GM19438 (cell line): ENCODE results near the gene KRT72.

Experiments
- ATAC-seq: cut with Tn5 transposase; IDR thresholded peaks from one replicate; pipeline ENCODE4 v1.9.1; 2021; ENCODE audit warnings: low read depth; ENCODE audit not compliant: unreplicated experiment

The KRT72 gene

DNA sequence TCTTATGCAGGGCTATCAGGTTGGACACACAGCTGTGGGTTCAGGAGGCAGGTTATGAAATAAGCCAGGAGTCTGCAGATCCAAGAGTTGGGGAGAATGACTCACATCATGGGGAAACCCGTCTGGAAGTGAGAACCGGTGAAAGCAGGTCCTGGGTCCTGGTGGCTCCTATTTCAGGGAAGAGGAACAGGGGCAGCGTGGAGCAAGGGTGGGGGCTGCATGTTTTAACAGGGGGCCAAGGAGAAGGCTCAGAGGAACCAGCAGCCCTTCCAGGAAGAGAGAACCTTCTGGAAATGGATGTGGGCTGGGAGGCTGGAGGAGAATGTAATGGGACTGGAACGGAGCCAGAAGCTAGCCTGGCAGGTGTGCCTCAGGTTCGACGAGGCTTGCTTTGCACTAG is 19.8 kb downstream of the KRT72 start:
- no peak for ATAC-seq

GRCh38 chr12:52581066-52581465 is 20.2 kb downstream of the KRT72 start:
- ATAC-seq, result no peak

GRCh38 chr12:52580496-52580895 is 20.8 kb downstream of the KRT72 start:
- no peak for ATAC-seq

DNA sequence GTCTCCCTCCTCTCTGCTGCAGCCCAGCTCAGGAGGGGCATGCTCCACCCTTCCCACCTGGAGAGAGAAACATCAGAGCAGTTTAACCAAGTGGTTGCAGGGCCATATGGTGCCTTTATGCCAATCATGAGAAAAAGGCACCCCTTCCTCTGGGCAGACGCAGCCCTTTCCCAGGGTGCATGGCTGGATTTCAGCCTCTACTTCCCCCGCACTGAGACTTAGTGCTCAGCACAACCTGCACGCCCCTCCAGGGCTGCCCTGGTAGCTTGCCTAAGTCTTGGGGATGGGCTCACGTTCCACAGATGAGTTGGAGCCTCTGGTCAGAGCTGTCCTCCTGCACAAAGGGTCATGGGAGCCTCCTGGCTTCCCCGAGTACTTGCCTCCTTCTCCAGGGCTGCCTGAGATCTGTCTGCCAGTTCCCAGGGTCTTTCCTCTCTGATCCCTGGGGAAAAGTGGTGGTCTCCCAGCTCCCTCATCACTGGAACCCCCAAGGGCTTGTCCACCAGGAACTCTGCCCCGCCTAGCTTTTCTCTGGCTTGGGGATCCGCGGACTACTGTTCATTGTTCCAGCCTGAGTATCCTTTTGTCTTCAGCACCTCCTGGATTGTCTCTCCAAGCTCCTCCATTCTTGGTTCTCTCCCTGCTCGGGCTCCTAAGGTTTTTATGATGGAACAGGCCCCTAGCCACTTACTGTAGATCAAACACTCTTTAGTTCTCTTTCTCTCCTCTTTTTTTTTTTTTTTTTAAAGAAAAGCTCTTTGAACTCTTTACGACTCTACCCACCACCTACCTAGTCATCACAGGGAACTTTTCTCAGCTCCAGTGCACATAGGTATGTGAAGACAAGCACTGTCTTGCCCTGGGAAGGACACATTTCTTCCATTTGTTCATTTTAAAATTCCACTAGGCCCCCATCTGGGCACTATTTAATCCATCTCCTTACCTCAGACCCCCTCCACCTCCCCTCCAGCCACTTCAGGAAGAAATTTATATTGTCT is 21.5 kb downstream of the KRT72 start:
- ATAC-seq, result no peak

DNA sequence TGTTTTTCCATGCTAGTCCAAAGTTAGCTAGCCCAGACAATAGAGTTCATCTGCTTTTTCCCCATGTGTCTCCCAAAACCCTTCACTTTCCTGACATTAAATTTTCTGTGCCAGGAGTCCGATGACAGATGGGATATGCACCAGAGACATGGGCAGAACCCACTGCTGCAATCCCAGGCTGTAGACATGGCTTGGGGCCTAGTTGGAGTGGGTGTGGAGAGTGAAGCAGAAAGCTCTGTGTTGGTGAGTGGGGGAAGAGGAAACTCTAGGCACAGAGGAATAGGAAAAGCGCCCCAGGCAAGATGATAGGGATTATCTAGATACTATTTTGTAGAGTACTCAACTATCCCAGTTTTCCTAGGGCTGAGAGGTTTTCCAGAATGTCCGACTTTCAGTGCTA is 22.8 kb downstream of the KRT72 start:
- ATAC-seq, result no peak

DNA sequence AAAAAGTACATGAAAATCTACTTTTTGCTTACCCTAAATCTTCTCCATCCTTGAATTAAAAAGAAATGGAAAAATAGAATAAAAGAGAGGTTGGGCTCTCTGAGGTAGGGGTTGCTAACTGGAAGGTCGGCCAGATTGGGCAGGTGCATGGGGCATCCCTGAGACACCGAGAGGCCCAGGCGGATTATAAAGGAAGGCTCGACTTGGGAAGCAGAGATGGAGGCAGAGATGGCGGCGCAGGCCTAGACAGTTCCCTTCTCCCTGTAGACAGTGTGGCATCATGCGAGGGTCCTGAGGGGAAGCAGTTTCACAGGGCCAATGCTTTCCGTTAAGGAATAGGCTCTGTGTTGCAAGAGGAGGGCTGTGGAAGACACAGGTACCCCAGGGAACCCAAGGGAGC is 23.9 kb downstream of the KRT72 start:
- ATAC-seq, result no peak

DNA sequence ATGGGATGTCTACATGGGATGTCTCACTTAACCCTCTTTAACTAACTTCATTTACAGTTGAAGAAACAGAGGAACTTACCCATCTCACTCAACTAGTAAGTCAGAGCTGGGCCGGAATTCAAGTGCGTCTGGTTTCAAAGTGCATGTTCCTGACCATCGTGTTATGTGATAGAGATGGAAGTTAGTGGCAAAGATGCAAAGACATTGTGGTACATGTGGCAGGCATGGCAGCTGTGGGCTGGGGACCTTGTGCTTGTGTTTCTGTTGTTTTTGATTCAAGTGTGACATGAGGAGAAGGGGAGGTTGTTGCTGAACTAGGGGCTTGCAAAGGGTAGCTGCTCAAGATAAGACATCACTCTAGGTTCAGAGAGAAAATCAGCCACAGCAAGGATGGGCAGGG is 25.3 kb downstream of the KRT72 start:
- ATAC-seq, result no peak

GRCh38 chr12:52575256-52575655 is 26.0 kb downstream of the KRT72 start:
- ATAC-seq, result no peak

DNA sequence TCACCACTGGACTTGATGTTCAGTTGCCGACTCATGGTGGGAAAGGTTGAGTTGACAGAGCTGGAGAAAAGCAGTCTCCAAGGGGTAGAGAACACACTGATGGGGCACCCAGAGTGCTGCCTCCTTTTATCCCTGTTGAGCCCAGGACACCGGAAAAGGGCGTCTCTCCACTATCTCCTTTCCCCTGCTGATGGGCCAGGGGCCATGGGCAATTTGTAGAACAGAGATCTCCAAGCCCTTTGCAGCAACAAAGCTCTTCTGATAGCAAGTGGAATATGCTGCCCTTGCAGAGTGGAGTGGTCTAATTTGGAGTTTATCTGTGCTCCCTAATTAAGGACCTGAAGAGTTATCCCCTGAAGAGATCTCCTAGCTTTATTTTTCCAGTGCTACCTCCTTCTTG is 27.5 kb downstream of the KRT72 start, which contains the start of gene KRT74:
KRT74 (minus strand) TSS at position 101 of the 400 bp plus-strand sequence; CDS start at position 35, 66 bp downstream.
- no peak for ATAC-seq

GRCh38 chr12:52573306-52573705 is 28.0 kb downstream of the KRT72 start:
- ATAC-seq, result no peak

DNA sequence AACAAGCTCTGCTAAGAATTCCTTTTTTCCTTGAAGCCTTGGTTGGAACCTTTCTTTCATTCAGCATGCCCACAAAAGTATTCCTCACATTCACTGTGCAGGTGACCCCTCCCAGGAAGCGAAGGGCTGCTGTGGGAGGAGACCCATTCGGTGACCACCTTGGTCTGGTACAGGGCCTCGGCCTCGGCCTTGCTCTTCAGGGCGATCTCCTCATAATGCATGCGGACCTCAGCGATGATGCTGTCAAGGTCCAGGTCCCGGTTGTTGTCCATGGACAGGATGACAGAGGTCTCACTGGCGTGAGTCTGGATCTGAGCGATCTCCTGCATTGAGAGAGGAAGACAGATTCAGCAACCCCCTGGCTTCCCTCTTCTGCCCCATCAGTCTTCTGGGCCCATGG is 30.8 kb downstream of the KRT72 start:
- ATAC-seq, result no peak

DNA sequence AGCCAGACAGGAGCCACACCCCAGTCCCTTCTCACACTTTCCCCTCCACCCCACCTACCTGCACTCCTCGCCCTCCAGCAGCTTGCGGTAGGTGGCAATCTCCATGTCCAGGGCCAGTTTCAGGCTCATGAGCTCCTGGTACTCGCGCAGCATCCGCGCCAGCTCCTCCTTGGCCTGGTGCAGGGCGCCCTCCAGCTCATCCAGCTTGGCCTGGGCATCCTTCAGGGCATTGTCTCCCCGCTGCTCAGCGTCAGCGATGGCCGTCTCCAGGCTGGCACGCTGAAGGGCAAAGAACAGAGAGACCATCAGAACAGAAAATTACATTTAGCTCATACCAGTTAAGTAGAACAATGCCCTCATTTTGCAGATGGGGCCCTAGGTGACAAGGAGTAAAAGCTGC is 33.2 kb downstream of the KRT72 start:
- no peak for ATAC-seq

DNA sequence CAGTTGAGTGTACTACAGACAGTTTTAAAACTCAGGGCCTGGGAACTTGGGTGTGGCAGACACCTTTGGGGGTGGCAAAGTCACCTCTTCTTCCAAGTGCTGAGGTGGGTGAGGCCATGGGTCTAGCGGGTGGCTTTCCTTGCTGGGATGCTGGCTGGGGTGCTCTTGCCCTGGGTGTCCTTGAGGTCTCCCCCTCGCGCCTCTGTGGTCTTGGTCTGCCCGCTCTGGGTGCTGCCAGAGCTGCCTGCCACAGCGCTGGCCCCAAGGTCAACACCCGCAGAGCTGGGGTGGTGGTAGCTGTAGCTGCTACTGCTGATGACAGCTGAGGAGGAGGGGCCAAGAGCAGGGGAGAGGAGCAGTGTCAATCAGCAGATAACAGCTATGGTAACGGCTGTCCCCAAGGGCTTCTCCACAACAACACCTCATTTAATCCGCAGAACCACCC is 34.4 kb downstream of the KRT72 start:
- no peak for ATAC-seq

- no peak for ATAC-seq
These were observed 36.7 kb downstream of the KRT72 start for GRCh38 chr12:52564582-52564981.

- ATAC-seq, result no peak
These were observed 39.3 kb downstream of the KRT72 start for GRCh38 chr12:52561880-52562449.

- ATAC-seq, result no peak
These were observed 41.3 kb downstream of the KRT72 start for GRCh38 chr12:52559979-52560378.

- no peak for ATAC-seq
These were observed 42.4 kb downstream of the KRT72 start for GRCh38 chr12:52558781-52559445.

DNA sequence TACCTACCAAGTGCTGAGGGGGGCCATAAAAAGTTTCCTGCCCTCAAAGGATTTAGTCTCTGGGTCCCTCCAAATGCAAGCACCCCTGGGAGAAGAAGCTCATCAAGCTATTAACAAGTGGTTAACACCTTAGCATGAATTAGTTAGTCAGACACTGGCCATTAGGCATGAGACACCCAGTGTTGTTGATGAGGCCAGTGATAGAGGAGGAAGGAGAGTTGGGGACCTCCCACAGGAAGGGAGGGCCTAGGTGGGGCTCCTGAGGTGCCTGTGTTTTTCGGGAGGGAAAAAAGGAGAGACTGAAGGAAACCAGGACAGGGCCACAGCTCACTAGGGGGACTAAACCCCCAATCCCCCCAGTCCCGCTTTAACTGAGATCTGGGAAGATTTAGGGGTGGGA is 43.8 kb downstream of the KRT72 start:
- no peak for ATAC-seq

DNA sequence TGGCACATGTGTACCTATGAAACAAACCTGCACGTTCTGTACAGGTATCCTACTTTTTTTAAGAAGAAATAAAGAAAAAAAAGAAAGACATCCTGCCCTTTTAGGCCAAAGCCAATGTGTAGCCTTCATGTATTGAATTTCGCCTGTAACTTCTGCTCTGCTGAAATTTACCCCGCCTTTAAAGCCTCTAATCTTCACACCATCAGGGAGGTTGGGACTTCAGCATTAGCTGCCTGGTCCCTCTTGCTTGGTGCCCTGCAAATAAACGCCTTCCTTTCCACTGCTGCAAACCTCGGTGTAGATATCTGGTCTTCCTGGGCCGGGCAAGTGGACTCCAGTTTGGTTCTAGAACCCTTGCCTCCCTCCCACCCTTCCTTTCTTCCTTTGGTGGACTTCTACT is 45.7 kb downstream of the KRT72 start:
- ATAC-seq, result no peak

DNA sequence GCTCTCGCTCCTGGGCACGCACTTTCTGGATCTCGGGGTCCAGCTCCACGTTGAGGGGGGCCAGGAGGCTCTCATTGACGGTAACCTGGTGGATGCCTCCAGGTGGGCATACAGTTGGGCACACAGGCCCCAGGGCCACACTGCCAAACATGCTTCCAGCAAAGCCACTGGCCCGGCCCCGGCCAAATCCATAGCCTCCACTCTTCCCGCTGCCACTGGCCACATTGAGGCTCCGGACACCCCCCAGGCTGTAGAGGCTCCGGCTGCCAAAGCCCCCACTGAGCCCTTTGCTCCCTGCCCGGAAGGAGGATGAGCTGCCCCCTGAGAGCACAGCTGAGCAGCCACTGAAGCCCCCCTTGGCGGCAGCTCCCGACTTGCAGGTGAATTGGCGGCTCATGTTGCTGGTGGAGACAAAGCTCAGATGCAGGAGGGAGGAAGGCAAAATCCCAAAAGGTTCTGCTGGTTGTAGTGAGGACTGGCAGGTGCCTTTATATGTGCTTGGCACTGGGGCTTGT is 48.5 kb downstream of the KRT72 start, which contains the start of gene KRT71:
KRT71 (minus strand) TSS at position 465 of the 515 bp plus-strand sequence; CDS start at position 397, 68 bp downstream.
- no peak for ATAC-seq

- no peak for ATAC-seq
These were observed 49.2 kb downstream of the KRT72 start for GRCh38 chr12:52552055-52552454.
